ENCODE measurements around the gene GLYATL1B. TPM values are rescaled to one million over a fixed set of nuclear protein-coding genes. Genes with fewer than 3 reads are reported as not detected.
"Not testable (repeated sequence)": the region's sequence is repeated elsewhere in the genome, so short reads cannot be mapped to it uniquely, and the experiment has no call there.

The GLYATL1B gene
- total RNA-seq, 5 donors from 2014 or later (not counting 1 experiment from before 2014, with no cell fraction given) = not detected

DNA sequence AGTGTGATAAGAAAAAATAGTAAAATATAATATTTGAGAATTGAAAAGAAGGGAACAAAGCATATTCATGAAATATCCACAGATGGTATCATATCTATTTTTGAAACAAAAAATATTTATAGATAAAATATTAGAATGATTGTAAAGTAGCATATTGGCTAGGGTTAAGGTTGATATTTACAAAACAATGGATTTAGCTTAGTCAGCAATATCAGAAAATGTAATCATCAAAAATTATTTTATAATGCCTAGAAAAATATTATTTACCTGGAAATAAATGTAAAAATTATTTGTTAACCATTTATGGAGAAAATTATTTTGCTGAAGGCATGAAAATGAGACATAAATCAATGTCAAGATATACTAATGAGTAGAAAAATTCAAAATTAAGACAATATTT, 33.7 kb downstream of the GLYATL1B start:
- Mint-ChIP-seq H3K36me3 (peaks cover 11% of the 10 kb centered on the region), H3K4me3 (no peak overlapping the region), H3K27me3 (no peaks in the 10 kb centered on the region), H3K27ac (no peak overlapping the region), H3K9me3 (peaks cover 0 to 16% (median 7%) of the 10 kb centered on the region in 3 donors), H3K4me1 (no peaks in the 10 kb centered on the region)
- Histone ChIP-seq H3K27me3 (replicated peaks in 1 of 2; ENCODE audit: control insufficient read depth in 2 of 2, extremely low read depth in 1 of 2, insufficient read depth in 2 of 2, low read length in 1 of 2) (no peaks in the 10 kb centered on the region), H3K27ac (ENCODE audit: low read length) (no peak overlapping the region), H3K9me3 (peaks cover 5% of the 10 kb centered on the region), H3K4me3 (ENCODE audit: control insufficient read depth in 1 of 2, extremely low read depth in 1 of 2, low read length in 1 of 2) (no peak overlapping the region), H3K4me1 (ENCODE audit: control insufficient read depth in 1 of 2, extremely low read depth in 1 of 2, insufficient read depth in 2 of 2, low read length in 2 of 2) (no peaks in the 10 kb centered on the region), H3K36me3 (ENCODE audit: control insufficient read depth in 2 of 2, extremely low read depth in 1 of 2, insufficient read depth in 1 of 2, low read length in 1 of 2) (peaks cover 0 to 5% of the 10 kb centered on the region in 2 donors)
- POLR2A ChIA-PET = no interaction called here
- DNase-seq (no peak), ATAC-seq (replicated peaks in 1 of 4) (no peak)
- CTCF ChIA-PET = no interaction called here

DNA sequence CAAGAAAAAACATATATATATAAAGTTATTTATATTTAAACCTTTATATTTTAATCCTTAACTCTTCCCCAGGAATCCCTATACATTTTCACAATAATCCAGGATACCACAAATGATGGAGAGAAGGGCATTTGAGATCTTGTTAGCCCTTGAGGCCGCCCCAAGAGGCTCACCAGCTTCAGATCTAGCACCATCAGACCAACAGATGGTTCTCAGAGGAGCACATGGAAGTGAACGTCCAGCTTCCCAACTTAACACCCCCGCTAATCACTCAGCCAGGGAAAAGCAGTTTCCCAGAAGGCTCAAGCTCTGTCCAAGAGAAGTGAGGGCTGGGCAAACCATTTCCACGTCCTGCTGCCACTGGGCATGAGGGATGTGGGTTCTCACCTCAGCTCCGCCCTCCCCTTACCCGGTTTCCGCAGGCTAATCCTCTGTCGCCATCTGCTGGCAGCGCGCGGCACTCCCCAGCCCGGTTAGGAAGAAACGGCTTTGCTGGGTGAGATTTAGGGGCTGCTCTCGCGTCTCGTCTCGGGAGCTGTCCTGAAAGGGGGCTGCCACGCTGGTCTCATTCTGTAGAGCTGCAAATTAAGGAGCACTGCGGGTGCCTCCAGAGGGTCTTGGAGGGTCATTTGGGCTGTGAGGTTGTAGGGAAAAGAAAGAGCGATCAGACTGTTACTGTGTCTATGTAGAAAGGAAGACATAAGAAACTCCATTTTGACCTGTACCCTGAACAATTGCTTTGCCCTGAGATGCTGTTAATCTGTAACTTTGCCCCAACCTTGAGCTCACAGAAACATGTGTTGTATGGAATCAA, 49.7 kb downstream of the GLYATL1B start:
- DNase-seq (peak; percentile 65 to 92 (median 85)), ATAC-seq (replicated peaks in 1 of 4) (peak; percentile 100)
- peaks cover 0 to 4% (median 0%) of the 10 kb centered on the region in 3 donors for H3K9me3 Mint-ChIP-seq
- ChIA-PET POLR2A (no interaction called here), CTCF (interaction anchor here (0.6 to 1.9 kb wide), 39 partner anchors 9 to 1335 kb away, joined by 3 to 20 read pairs (median 4); partner anchors contain the start of genes DTX4 (in 1 of the 2) and FAM111B (in 1 of the 2))
- peak overlapping the region in 1 of 3 donors; percentile 41 for H3K4me3 Mint-ChIP-seq
- 12% methylated on average over 13 of the region's 20 CpGs for WGBS (ENCODE audit: insufficient coverage)
- H3K4me1 Mint-ChIP-seq = peaks cover 9 to 12% (median 9%) of the 10 kb centered on the region in 3 donors
- H3K36me3 ChIP-seq (ENCODE audit: control insufficient read depth in 2 of 2, extremely low read depth in 1 of 2, insufficient read depth in 1 of 2, low read length in 1 of 2) = peaks cover 6 to 34% of the 10 kb centered on the region in 2 donors
- H3K4me3 ChIP-seq (ENCODE audit: control insufficient read depth in 1 of 2, extremely low read depth in 1 of 2, low read length in 1 of 2) = no peak overlapping the region
- H3K27ac Mint-ChIP-seq = peak overlapping the region in 1 of 2 donors; percentile 75
- no peaks in the 10 kb centered on the region for H3K27me3 ChIP-seq (replicated peaks in 1 of 2; ENCODE audit: control insufficient read depth in 2 of 2, extremely low read depth in 1 of 2, insufficient read depth in 2 of 2, low read length in 1 of 2)
- H3K36me3 Mint-ChIP-seq = peaks cover 51% of the 10 kb centered on the region
- peaks cover 2 to 8% of the 10 kb centered on the region in 2 experiments for H3K4me1 ChIP-seq (ENCODE audit: control insufficient read depth in 1 of 2, extremely low read depth in 1 of 2, insufficient read depth in 2 of 2, low read length in 2 of 2)
- H3K27me3 Mint-ChIP-seq = no peaks in the 10 kb centered on the region
- H3K9me3 ChIP-seq = no peaks in the 10 kb centered on the region
- H3K27ac ChIP-seq (ENCODE audit: low read length) = peak overlapping the region; percentile 34

DNA sequence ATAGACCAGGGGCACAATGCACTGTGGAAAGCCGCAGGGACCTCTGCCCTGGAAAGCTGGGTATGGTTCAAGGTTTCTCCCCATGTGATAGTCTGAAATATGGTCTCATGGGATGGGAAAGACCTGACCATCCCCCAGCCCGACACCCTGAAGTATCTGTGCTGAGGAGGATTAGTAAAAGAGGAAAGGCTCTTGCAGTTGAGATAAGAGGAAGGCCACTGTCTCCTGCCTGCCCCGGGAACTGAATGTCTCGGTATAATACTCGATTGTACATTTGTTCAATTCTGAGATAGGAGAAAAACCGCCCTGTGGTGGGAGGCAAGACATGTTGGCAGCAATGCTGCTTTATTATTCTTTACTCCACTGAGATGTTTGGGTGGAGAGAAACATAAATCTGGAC, 50.4 kb downstream of the GLYATL1B start:
- Mint-ChIP-seq H3K4me1 (peaks cover 16 to 19% (median 16%) of the 10 kb centered on the region in 3 donors), H3K36me3 (peaks cover 44% of the 10 kb centered on the region)
- H3K9me3 Mint-ChIP-seq; ATAC-seq (replicated peaks in 1 of 4); DNase-seq; H3K27me3 ChIP-seq (replicated peaks in 1 of 2; ENCODE audit: control insufficient read depth in 2 of 2, extremely low read depth in 1 of 2, insufficient read depth in 2 of 2, low read length in 1 of 2); H3K4me3 Mint-ChIP-seq; POLR2A ChIA-PET; H3K27me3 Mint-ChIP-seq; H3K9me3 ChIP-seq; H3K4me1 ChIP-seq (ENCODE audit: control insufficient read depth in 1 of 2, extremely low read depth in 1 of 2, insufficient read depth in 2 of 2, low read length in 2 of 2); H3K27ac Mint-ChIP-seq; H3K27ac ChIP-seq (ENCODE audit: low read length); H3K4me3 ChIP-seq (ENCODE audit: control insufficient read depth in 1 of 2, extremely low read depth in 1 of 2, low read length in 1 of 2): not testable (repeated sequence)
- peaks cover 4 to 34% of the 10 kb centered on the region in 2 donors for H3K36me3 ChIP-seq (ENCODE audit: control insufficient read depth in 2 of 2, extremely low read depth in 1 of 2, insufficient read depth in 1 of 2, low read length in 1 of 2)
- CTCF ChIA-PET = interaction anchor here (0.6 to 1.6 kb wide), 20 partner anchors 8 to 484 kb away, joined by 3 to 20 read pairs (median 5); partner anchors contain the start of genes DTX4 (in 1 of the 2) and FAM111B (in 1 of the 2)
- 96% methylated on average over 4 of the region's 6 CpGs for WGBS (ENCODE audit: insufficient coverage)

DNA sequence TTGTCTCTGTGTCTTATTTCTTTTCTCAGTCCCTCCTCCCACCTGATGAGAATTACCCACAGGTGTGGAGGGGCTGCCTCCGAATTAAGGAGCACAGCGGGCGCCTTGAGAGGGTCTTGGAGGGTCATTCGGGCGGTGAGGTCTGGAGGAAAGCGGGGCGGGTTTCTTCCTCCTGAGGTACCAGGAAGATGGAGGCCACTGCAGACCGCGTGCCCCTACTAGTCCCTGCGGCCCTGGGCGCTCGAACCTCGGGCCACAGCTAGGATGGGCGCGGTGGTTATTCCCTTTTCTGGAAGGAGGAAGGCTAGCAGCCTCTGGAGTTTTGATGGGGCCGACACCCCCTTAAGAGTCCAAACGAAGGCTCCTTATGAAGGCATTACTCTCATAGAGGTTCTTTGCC, 51.1 kb downstream of the GLYATL1B start:
- WGBS (ENCODE audit: insufficient coverage) = 95% methylated on average over 11 of the region's 17 CpGs
- Histone ChIP-seq H3K27ac (ENCODE audit: low read length) (no peak overlapping the region), H3K4me1 (ENCODE audit: control insufficient read depth in 1 of 2, extremely low read depth in 1 of 2, insufficient read depth in 2 of 2, low read length in 2 of 2) (peaks cover 7 to 8% of the 10 kb centered on the region in 2 experiments), H3K27me3 (replicated peaks in 1 of 2; ENCODE audit: control insufficient read depth in 2 of 2, extremely low read depth in 1 of 2, insufficient read depth in 2 of 2, low read length in 1 of 2) (no peaks in the 10 kb centered on the region), H3K9me3 (no peaks in the 10 kb centered on the region), H3K36me3 (ENCODE audit: control insufficient read depth in 2 of 2, extremely low read depth in 1 of 2, insufficient read depth in 1 of 2, low read length in 1 of 2) (peaks cover 0 to 28% of the 10 kb centered on the region in 2 donors), H3K4me3 (ENCODE audit: control insufficient read depth in 1 of 2, extremely low read depth in 1 of 2, low read length in 1 of 2) (no peak overlapping the region)
- Mint-ChIP-seq H3K27ac (no peak overlapping the region), H3K4me1 (peaks cover 22 to 26% (median 23%) of the 10 kb centered on the region in 3 donors), H3K4me3 (no peak overlapping the region), H3K27me3 (no peaks in the 10 kb centered on the region), H3K36me3 (peaks cover 38% of the 10 kb centered on the region), H3K9me3 (no peaks in the 10 kb centered on the region)
- POLR2A ChIA-PET = no interaction called here
- no peak for ATAC-seq (replicated peaks in 1 of 4)
- DNase-seq = no peak
- CTCF ChIA-PET = interaction anchor here in 1 of 2 donors (1.0 kb wide), 1 partner anchor 79 kb away, joined by 3 read pairs; no protein-coding TSS in a partner anchor

DNA sequence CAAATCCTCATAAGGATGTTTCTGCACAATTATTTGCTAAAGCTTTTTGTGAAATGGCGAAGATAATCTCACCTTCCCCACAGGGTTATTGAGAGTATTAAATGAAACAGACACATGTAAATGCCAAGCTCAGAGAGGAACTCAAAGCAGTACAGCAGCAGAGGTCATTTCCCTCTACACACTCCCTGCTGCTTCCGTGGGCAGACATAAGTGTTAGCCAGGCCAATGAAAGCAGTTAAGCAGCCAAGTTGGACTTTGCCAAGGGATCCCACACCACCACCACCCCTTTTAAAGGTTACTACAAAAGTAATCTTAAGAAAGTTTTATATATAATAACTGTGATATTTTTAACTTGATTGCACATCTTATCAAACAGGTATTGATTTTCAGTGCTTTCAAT, 52.5 kb downstream of the GLYATL1B start:
- Mint-ChIP-seq H3K27ac (no peak overlapping the region), H3K9me3 (no peaks in the 10 kb centered on the region), H3K27me3 (no peaks in the 10 kb centered on the region), H3K36me3 (peaks cover 23% of the 10 kb centered on the region), H3K4me1 (peaks cover 33 to 38% (median 37%) of the 10 kb centered on the region in 3 donors), H3K4me3 (no peak overlapping the region)
- peaks cover 0 to 18% of the 10 kb centered on the region in 2 donors for H3K36me3 ChIP-seq (ENCODE audit: control insufficient read depth in 2 of 2, extremely low read depth in 1 of 2, insufficient read depth in 1 of 2, low read length in 1 of 2)
- no peaks in the 10 kb centered on the region for H3K27me3 ChIP-seq (replicated peaks in 1 of 2; ENCODE audit: control insufficient read depth in 2 of 2, extremely low read depth in 1 of 2, insufficient read depth in 2 of 2, low read length in 1 of 2)
- H3K27ac ChIP-seq (ENCODE audit: low read length) = no peak overlapping the region
- POLR2A ChIA-PET = interaction anchor here in 1 of 2 donors (0.7 kb wide), 1 partner anchor 571 kb away, joined by 3 read pairs; no protein-coding TSS in a partner anchor
- CTCF ChIA-PET = no interaction called here
- H3K4me3 ChIP-seq (ENCODE audit: control insufficient read depth in 1 of 2, extremely low read depth in 1 of 2, low read length in 1 of 2) = no peak overlapping the region
- DNase-seq = no peak
- WGBS (ENCODE audit: insufficient coverage) = no CpG with 5 or more reads among the region's 2 CpGs
- no peak for ATAC-seq (replicated peaks in 1 of 4)
- H3K9me3 ChIP-seq = no peaks in the 10 kb centered on the region
- H3K4me1 ChIP-seq (ENCODE audit: control insufficient read depth in 1 of 2, extremely low read depth in 1 of 2, insufficient read depth in 2 of 2, low read length in 2 of 2) = peaks cover 10 to 15% of the 10 kb centered on the region in 2 experiments

DNA sequence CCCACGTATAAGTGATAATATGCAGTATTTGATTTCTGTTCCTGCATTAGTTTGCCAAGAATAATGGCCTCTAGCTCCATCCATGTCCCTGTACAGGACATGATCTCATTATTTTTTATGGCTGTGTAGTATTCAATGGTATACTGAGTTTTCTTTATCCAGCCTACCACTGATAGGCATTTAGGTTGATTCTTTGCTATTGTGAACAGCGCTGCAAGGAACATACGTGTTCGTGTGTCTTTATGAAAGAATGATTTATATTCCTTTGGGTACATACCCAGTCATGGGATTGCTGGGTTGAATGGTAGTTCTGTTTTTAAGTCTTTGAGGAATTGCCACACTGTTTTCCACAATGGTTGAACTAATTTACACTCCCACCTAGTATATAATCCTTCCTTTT, 55.1 kb downstream of the GLYATL1B start:
- Mint-ChIP-seq H3K27me3 (no peaks in the 10 kb centered on the region), H3K36me3 (peaks cover 13% of the 10 kb centered on the region), H3K4me1 (peaks cover 45 to 54% (median 48%) of the 10 kb centered on the region in 3 donors), H3K27ac (peak overlapping the region; percentile 92 to 95), H3K4me3 (peak overlapping the region; percentile 93 to 97 (median 97)), H3K9me3 (no peaks in the 10 kb centered on the region)
- H3K4me1 ChIP-seq (ENCODE audit: control insufficient read depth in 1 of 2, extremely low read depth in 1 of 2, insufficient read depth in 2 of 2, low read length in 2 of 2) = peaks cover 22 to 26% of the 10 kb centered on the region in 2 experiments
- DNase-seq (no peak), ATAC-seq (replicated peaks in 1 of 4) (no peak)
- CTCF ChIA-PET = interaction anchor here (1.4 to 2.6 kb wide), 6 partner anchors 12 to 88 kb away, joined by 3 to 9 read pairs (median 6); partner anchors contain the start of gene DTX4 (in 1 of the 2)
- POLR2A ChIA-PET = interaction anchor here in 1 of 2 donors (0.6 kb wide), 1 partner anchor 41 kb away, joined by 5 read pairs; no protein-coding TSS in a partner anchor
- peaks cover 0 to 15% of the 10 kb centered on the region in 2 donors for H3K36me3 ChIP-seq (ENCODE audit: control insufficient read depth in 2 of 2, extremely low read depth in 1 of 2, insufficient read depth in 1 of 2, low read length in 1 of 2)
- no peak overlapping the region for H3K27ac ChIP-seq (ENCODE audit: low read length)
- H3K9me3 ChIP-seq = no peaks in the 10 kb centered on the region
- no CpG with 5 or more reads among the region's 4 CpGs for WGBS (ENCODE audit: insufficient coverage)
- no peaks in the 10 kb centered on the region for H3K27me3 ChIP-seq (replicated peaks in 1 of 2; ENCODE audit: control insufficient read depth in 2 of 2, extremely low read depth in 1 of 2, insufficient read depth in 2 of 2, low read length in 1 of 2)
- no peak overlapping the region for H3K4me3 ChIP-seq (ENCODE audit: control insufficient read depth in 1 of 2, extremely low read depth in 1 of 2, low read length in 1 of 2)
